ENCODE measurements around the gene PUM2.

DNA sequence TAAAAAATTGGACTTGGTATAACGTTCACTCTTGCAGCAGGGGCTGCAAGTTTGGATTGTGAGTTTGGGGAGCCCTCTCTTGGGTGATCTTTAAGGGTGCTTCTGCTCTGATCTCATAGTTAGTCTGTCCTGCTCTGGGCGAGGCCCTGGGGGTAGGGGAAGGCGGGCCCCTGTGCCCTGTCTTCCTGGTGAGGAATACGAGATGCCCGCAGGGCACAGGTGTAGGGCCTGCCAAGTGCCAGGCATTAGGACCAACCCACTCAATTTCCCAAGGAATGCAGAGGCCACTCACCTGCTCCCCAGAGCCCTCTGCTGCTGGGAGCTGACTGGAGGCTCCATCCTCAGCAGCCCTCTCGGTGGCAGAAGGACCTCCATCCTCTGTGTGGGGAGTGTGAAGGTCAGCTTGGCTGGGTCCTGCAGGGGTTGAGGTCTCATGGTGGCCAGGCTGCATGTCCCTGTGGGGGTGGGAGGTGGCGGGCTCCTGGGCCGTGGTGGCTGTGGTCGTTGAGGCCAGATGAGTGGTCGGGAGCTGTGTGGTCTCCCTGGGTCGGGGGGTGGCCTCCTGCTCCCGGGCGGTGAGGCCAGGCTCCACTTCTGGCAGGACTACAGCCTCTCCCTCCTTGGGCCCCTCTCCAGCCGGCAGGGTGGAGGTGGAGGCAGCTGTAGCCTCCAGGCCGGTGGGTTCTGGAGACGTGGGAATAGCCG, 147.0 kb downstream of the PUM2 start:
- TF ChIP-seq, protein P1, sequence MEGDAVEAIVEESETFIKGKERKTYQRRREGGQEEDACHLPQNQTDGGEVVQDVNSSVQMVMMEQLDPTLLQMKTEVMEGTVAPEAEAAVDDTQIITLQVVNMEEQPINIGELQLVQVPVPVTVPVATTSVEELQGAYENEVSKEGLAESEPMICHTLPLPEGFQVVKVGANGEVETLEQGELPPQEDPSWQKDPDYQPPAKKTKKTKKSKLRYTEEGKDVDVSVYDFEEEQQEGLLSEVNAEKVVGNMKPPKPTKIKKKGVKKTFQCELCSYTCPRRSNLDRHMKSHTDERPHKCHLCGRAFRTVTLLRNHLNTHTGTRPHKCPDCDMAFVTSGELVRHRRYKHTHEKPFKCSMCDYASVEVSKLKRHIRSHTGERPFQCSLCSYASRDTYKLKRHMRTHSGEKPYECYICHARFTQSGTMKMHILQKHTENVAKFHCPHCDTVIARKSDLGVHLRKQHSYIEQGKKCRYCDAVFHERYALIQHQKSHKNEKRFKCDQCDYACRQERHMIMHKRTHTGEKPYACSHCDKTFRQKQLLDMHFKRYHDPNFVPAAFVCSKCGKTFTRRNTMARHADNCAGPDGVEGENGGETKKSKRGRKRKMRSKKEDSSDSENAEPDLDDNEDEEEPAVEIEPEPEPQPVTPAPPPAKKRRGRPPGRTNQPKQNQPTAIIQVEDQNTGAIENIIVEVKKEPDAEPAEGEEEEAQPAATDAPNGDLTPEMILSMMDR (IDR thresholded peaks at IDR 0.05) = no peak
- no peak for TF ChIP-seq POLR2A (IDR thresholded peaks at IDR 0.05)

Data from sigmoid colon (tissue), 3 donors.